Right atrium auricular region (tissue), 2 donors: Measurements from ENCODE around the gene TFPI. TPM values are rescaled to one million over a fixed set of nuclear protein-coding genes. Genes with fewer than 3 reads are reported as not detected.

Experiments used
- DNase-seq: peaks from one replicate; pipeline ENCODE4 v3.0.0-alpha.2; 2019; ENCODE audit warnings: low spot score
- H3K27ac ChIP-seq, 2 donors: fragments of 200-600 bp; sonication (generic); 1 replicate in 1 of 2; 2 replicates in 1 of 2; pipeline ENCODE4 v1.5.1; 2016 to 2019
- H3K27me3 ChIP-seq, 2 donors: fragments of 200-600 bp; sonication (generic); one replicate each; pipeline versions ENCODE4 v1.5.1 to v1.6.0; 2017 to 2019
- H3K36me3 ChIP-seq: fragments of 200-600 bp; sonication (generic); one replicate; pipeline ENCODE4 v1.5.1; 2016
- H3K4me1 ChIP-seq, 2 donors: fragments of 200-600 bp; sonication (generic); one replicate each; pipeline versions ENCODE4 v1.5.1 to v1.6.0; 2017 to 2019
- H3K4me3 ChIP-seq, 2 donors: fragments of 200-600 bp; sonication (generic); 1 replicate in 1 of 2; 2 replicates in 1 of 2; pipeline ENCODE4 v1.5.1; 2017 to 2019; ENCODE audit warnings: mild to moderate bottlenecking in 1 of 2, moderate library complexity in 1 of 2
- H3K9me3 ChIP-seq, 2 donors: fragments of 200-600 bp; sonication (generic); one replicate each; pipeline ENCODE4 v1.5.1; 2019
- CTCF ChIP-seq, 2 donors: fragments of 200-600 bp; sonication (generic); IDR thresholded peaks; one replicate each; pipeline ENCODE4 v1.5.1; 2019; ENCODE audit warnings: antibody characterized with exemption in 2 of 2
- total RNA-seq, 2 donors: library from RNA; depleted of rRNA; stranded (reverse); fragments of >200 nt; gene quantifications; one replicate each; pipeline ENCODE4 v1.1.0, GENCODE V29; 2016

TFPI gene
- total RNA-seq, 2 donors from 2014 or later, result 43.6 to 58.2 TPM

GRCh38 chr2:187506416-187506815, 47.8 kb downstream of the TFPI start:
- H3K4me3 ChIP-seq, result no peak overlapping the region
- H3K4me1 ChIP-seq, result no peaks in the 10 kb centered on the region
- no peaks in the 10 kb centered on the region for H3K36me3 ChIP-seq
- no peaks in the 10 kb centered on the region for H3K9me3 ChIP-seq
- no peak for TF ChIP-seq CTCF (IDR thresholded peaks at IDR 0.05)
- DNase-seq, result no peak
- H3K27ac ChIP-seq, result no peak overlapping the region
- H3K27me3 ChIP-seq, result no peaks in the 10 kb centered on the region

- DNase-seq, result no peak
- H3K4me1 ChIP-seq, result no peaks in the 10 kb centered on the region
- H3K27me3 ChIP-seq, result no peaks in the 10 kb centered on the region
- no peaks in the 10 kb centered on the region for H3K36me3 ChIP-seq
- H3K9me3 ChIP-seq, result no peaks in the 10 kb centered on the region
- no peak overlapping the region for H3K4me3 ChIP-seq
- no peak overlapping the region for H3K27ac ChIP-seq
- TF ChIP-seq CTCF (IDR thresholded peaks at IDR 0.05), result no peak
Observed at GRCh38 chr2:187505065-187505672, 49.1 kb downstream of the TFPI start.

- H3K36me3 ChIP-seq, result no peaks in the 10 kb centered on the region
- H3K4me3 ChIP-seq, result no peak overlapping the region
- no peak for DNase-seq
- no peaks in the 10 kb centered on the region for H3K27me3 ChIP-seq
- H3K4me1 ChIP-seq, result no peaks in the 10 kb centered on the region
- no peak overlapping the region for H3K27ac ChIP-seq
- no peaks in the 10 kb centered on the region for H3K9me3 ChIP-seq
- TF ChIP-seq CTCF (IDR thresholded peaks at IDR 0.05), result no peak
Observed at GRCh38 chr2:187504312-187504921, 49.8 kb downstream of the TFPI start.

- no peaks in the 10 kb centered on the region for H3K9me3 ChIP-seq
- DNase-seq, result no peak
- no peak for TF ChIP-seq CTCF (IDR thresholded peaks at IDR 0.05)
- H3K27me3 ChIP-seq, result no peaks in the 10 kb centered on the region
- H3K27ac ChIP-seq, result no peak overlapping the region
- no peak overlapping the region for H3K4me3 ChIP-seq
- H3K4me1 ChIP-seq, result no peaks in the 10 kb centered on the region
- H3K36me3 ChIP-seq, result no peaks in the 10 kb centered on the region
Observed at GRCh38 chr2:187503700-187504099, 50.5 kb downstream of the TFPI start.

GRCh38 chr2:187502467-187502866, 51.8 kb downstream of the TFPI start:
- no peaks in the 10 kb centered on the region for H3K9me3 ChIP-seq
- no peaks in the 10 kb centered on the region for H3K4me1 ChIP-seq
- no peaks in the 10 kb centered on the region for H3K27me3 ChIP-seq
- H3K4me3 ChIP-seq, result no peak overlapping the region
- no peak for TF ChIP-seq CTCF (IDR thresholded peaks at IDR 0.05)
- no peak for DNase-seq
- H3K27ac ChIP-seq, result no peak overlapping the region
- H3K36me3 ChIP-seq, result no peaks in the 10 kb centered on the region
